Breast epithelium (tissue), 4 donors: Measurements from ENCODE around the gene NR5A1. TPM values are rescaled to one million over a fixed set of nuclear protein-coding genes. Genes with fewer than 3 reads are reported as not detected.

ENCODE experiments used
- DNase-seq, 2 donors: peaks; one replicate each; pipeline ENCODE4 v3.0.0-alpha.2; 2019; ENCODE audit warnings: low spot score in 2 of 2
- H3K27ac ChIP-seq, 2 donors: fragments of 200-600 bp; sonication (generic) in 1 of 2; one replicate each; pipeline ENCODE4 v1.5.1; 2016 to 2019; ENCODE audit warnings: mild to moderate bottlenecking in 1 of 2
- H3K27me3 ChIP-seq, 2 donors: fragments of 200-600 bp; sonication (generic) in 1 of 2; one replicate each; pipeline versions ENCODE4 v1.5.1 to v1.6.0; 2017 to 2019; ENCODE audit warnings: control low read depth in 1 of 2, mild to moderate bottlenecking in 1 of 2
- H3K36me3 ChIP-seq: fragments of 200-600 bp; one replicate; pipeline ENCODE4 v1.5.1; 2019
- H3K4me1 ChIP-seq, 2 donors: fragments of 200-600 bp; sonication (generic); one replicate each; pipeline ENCODE4 v1.5.1; 2016 to 2019; ENCODE audit warnings: control low read depth in 1 of 2
- H3K4me3 ChIP-seq, 3 donors: fragments of 200-600 bp; sonication (generic); 1 replicate in 2 of 3; 2 replicates in 1 of 3; pipeline ENCODE4 v1.5.1; 2016 to 2019; ENCODE audit warnings: mild to moderate bottlenecking in 3 of 3, moderate library complexity in 2 of 3
- H3K9me3 ChIP-seq, 2 donors: fragments of 200-600 bp; sonication (generic) in 1 of 2; one replicate each; pipeline ENCODE4 v1.5.1; 2016 to 2019; ENCODE audit warnings: control low read depth in 1 of 2
- POLR2A ChIP-seq: fragments of 450-650 bp; IDR thresholded peaks from one replicate; pipeline ENCODE4 v1.6.1; 2016; ENCODE audit warnings: antibody characterized with exemption, mild to moderate bottlenecking, moderate library complexity
- POLR2AphosphoS5 ChIP-seq, 3 donors: sonication (generic); formaldehyde crosslinking; IDR thresholded peaks; one replicate each; pipeline ENCODE4 v1.6.1; 2017; ENCODE audit warnings: antibody characterized with exemption in 3 of 3
- intact Hi-C: fragments of 100-400 bp; cut with DNase I; formaldehyde crosslinking; loops from one replicate; pipeline ENCODE4 v1.15.1; 2023; ENCODE audit warnings: low total_unique reads
- total RNA-seq, 3 donors: library from RNA; depleted of rRNA; stranded (reverse); fragments of >200 nt; gene quantifications; one replicate each; pipeline ENCODE4 v1.1.0, GENCODE V29; 2016
- TF ChIP-seq, protein P1 (sequence below), 3 donors: fragments of 450-650 bp; IDR thresholded peaks; one replicate each; pipeline ENCODE4 v1.5.1; 2016 to 2017; ENCODE audit warnings: antibody characterized with exemption in 3 of 3, mild to moderate bottlenecking in 3 of 3, moderate library complexity in 3 of 3

The NR5A1 gene
- total RNA-seq, 3 donors from 2014 or later, result not detected

DNA sequence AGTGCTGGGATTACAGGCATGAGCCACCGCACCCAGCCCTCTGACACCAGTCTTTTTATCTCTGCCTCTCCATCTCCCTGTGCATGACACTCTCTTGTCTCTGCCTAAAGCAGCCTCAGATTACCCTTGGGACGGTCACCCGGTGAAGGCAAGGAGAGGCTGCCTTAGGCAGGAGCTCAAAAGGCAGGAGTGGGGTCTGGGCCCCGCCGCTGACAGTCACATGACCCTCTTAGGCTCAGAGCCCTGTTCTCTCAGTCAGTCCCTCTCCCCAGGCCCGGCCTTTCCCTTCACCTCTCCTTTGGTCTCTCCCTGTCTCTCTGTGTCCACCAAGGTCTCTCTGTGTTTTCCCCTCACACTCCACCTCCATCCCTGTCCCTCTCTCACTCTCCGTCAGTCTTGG, 34.4 kb downstream of the NR5A1 start:
- TF ChIP-seq, protein P1, sequence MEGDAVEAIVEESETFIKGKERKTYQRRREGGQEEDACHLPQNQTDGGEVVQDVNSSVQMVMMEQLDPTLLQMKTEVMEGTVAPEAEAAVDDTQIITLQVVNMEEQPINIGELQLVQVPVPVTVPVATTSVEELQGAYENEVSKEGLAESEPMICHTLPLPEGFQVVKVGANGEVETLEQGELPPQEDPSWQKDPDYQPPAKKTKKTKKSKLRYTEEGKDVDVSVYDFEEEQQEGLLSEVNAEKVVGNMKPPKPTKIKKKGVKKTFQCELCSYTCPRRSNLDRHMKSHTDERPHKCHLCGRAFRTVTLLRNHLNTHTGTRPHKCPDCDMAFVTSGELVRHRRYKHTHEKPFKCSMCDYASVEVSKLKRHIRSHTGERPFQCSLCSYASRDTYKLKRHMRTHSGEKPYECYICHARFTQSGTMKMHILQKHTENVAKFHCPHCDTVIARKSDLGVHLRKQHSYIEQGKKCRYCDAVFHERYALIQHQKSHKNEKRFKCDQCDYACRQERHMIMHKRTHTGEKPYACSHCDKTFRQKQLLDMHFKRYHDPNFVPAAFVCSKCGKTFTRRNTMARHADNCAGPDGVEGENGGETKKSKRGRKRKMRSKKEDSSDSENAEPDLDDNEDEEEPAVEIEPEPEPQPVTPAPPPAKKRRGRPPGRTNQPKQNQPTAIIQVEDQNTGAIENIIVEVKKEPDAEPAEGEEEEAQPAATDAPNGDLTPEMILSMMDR (IDR thresholded peaks at IDR 0.05), result no peak
- no peak for TF ChIP-seq POLR2A
- no peak for TF ChIP-seq POLR2AphosphoS5 (IDR thresholded peaks at IDR 0.05)
- DNase-seq, result no peak
- peaks cover 0 to 7% of the 10 kb centered on the region in 2 donors for H3K4me1 ChIP-seq
- H3K4me3 ChIP-seq, result no peak overlapping the region
- H3K36me3 ChIP-seq, result no peaks in the 10 kb centered on the region
- no peak overlapping the region for H3K27ac ChIP-seq
- H3K9me3 ChIP-seq, result no peaks in the 10 kb centered on the region
- intact Hi-C loops, result loop anchor here (5.0 kb wide), 1 partner anchor 2000 kb away; no protein-coding TSS in a partner anchor
- H3K27me3 ChIP-seq, result peaks cover 0 to 28% of the 10 kb centered on the region in 2 donors

DNA sequence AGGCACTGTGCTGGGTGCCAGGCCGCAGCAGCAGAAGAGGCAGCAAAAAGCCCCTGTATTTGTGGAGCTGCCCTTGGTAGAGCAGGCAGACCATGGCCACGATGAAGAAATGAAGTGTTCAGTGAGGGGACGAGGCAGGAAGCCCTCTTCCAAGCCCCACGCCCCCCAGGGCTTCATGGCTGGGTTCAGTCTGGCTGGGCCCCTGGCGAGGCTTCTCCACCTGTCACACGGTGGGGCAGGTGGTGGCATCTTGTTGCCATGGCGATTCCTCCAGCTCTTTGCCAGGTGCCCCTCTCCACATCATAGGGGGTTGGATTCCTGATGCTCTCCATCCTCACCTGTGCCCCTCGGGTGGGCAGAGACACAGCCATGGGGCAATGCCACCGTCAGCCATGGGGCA, 35.4 kb downstream of the NR5A1 start:
- H3K27ac ChIP-seq, result no peak overlapping the region
- no peaks in the 10 kb centered on the region for H3K9me3 ChIP-seq
- intact Hi-C loops, result loop anchor here (5.0 kb wide), 1 partner anchor 1999 kb away; no protein-coding TSS in a partner anchor
- no peak for DNase-seq
- peaks cover 0 to 18% of the 10 kb centered on the region in 2 donors for H3K27me3 ChIP-seq
- no peak overlapping the region for H3K4me3 ChIP-seq
- TF ChIP-seq POLR2AphosphoS5 (IDR thresholded peaks at IDR 0.05) (no peak), POLR2A (no peak)
- TF ChIP-seq, protein P1 (IDR thresholded peaks at IDR 0.05), result no peak
- no peaks in the 10 kb centered on the region for H3K4me1 ChIP-seq
- no peaks in the 10 kb centered on the region for H3K36me3 ChIP-seq

DNA sequence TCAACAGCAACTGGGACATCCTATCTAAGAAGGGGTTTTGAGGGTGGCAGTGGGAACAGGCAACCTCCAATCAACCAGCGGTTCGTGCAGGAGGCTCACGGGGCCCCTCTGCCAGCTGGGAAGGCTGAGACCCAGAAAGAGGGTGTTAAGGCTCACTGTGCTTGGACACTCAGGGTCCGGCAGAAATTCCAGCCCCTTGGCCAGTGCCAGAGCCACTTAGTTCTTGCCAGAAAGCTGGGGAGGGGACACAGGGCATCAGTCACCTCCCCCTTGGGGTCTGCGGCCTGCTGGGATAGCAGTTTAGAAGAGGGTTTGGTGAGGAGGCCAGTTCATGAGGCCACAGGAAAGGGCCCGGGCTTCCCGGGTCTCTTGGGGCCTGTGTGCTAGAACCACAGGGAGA, 36.5 kb downstream of the NR5A1 start:
- no peaks in the 10 kb centered on the region for H3K4me1 ChIP-seq
- H3K9me3 ChIP-seq, result no peaks in the 10 kb centered on the region
- peaks cover 0 to 8% of the 10 kb centered on the region in 2 donors for H3K27me3 ChIP-seq
- no peak for DNase-seq
- H3K4me3 ChIP-seq, result no peak overlapping the region
- H3K36me3 ChIP-seq, result no peaks in the 10 kb centered on the region
- H3K27ac ChIP-seq, result no peak overlapping the region
- no peak for TF ChIP-seq POLR2AphosphoS5 (IDR thresholded peaks at IDR 0.05)
- no peak for TF ChIP-seq POLR2A
- TF ChIP-seq, protein P1 (IDR thresholded peaks at IDR 0.05), result no peak
- intact Hi-C loops, result loop anchor here (5.0 kb wide), 1 partner anchor 1998 kb away; no protein-coding TSS in a partner anchor

DNA sequence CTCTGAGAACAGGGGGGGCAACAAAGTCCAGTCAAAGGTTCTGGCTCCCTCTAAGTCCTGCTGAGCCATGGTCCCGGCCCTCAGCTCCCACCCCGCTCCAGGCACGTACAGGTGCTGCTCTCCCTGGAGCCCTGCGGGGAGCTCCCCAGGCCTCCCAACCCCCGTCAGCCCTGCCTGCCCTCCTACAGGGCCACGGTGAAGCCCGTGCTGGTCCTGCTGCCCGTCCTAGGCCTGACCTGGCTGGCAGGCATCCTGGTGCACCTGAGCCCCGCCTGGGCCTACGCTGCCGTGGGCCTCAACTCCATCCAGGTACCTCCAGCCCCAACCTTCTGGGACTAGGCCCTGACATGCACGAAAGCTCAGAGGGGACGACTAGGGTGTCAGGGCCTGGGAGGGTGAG, 36.9 kb downstream of the NR5A1 start:
- H3K27me3 ChIP-seq, result peaks cover 0 to 3% of the 10 kb centered on the region in 2 donors

More for the DNA sequence above, 36.9 kb downstream of the NR5A1 start:
- DNase-seq, result no peak
- TF ChIP-seq, protein P1 (IDR thresholded peaks at IDR 0.05), result no peak
- TF ChIP-seq POLR2A, result no peak
- no peak overlapping the region for H3K4me3 ChIP-seq
- no peaks in the 10 kb centered on the region for H3K4me1 ChIP-seq
- H3K9me3 ChIP-seq, result no peaks in the 10 kb centered on the region
- no peak overlapping the region for H3K27ac ChIP-seq
- intact Hi-C loops, result loop anchor here (5.0 kb wide), 1 partner anchor 1998 kb away; no protein-coding TSS in a partner anchor
- H3K36me3 ChIP-seq, result no peaks in the 10 kb centered on the region
